MM.1S (cell line): ENCODE data around the gene RPS6KA2.

Experiments
- EZH2 ChIP-seq: fragments of 300-600 bp; sonication (generic); optimal IDR thresholded peaks from 2 replicates; pipeline ENCODE3; 2017; ENCODE audit warnings: low read depth, mild to moderate bottlenecking, antibody characterized with exemption, low read length, mixed read lengths
- EZH2phosphoT487 ChIP-seq: fragments of 300-600 bp; sonication (generic); IDR thresholded peaks from 2 replicates; pipeline ENCODE4 v1.6.1; 2018; ENCODE audit warnings: antibody characterized with exemption, low read length
- TF ChIP-seq, protein P1 (sequence below): fragments of 300-600 bp; sonication (generic); IDR thresholded peaks from 2 replicates; pipeline ENCODE4 v1.5.1; 2016; ENCODE audit warnings: antibody characterized with exemption, low read length, mixed read lengths

- TF ChIP-seq, protein P1, sequence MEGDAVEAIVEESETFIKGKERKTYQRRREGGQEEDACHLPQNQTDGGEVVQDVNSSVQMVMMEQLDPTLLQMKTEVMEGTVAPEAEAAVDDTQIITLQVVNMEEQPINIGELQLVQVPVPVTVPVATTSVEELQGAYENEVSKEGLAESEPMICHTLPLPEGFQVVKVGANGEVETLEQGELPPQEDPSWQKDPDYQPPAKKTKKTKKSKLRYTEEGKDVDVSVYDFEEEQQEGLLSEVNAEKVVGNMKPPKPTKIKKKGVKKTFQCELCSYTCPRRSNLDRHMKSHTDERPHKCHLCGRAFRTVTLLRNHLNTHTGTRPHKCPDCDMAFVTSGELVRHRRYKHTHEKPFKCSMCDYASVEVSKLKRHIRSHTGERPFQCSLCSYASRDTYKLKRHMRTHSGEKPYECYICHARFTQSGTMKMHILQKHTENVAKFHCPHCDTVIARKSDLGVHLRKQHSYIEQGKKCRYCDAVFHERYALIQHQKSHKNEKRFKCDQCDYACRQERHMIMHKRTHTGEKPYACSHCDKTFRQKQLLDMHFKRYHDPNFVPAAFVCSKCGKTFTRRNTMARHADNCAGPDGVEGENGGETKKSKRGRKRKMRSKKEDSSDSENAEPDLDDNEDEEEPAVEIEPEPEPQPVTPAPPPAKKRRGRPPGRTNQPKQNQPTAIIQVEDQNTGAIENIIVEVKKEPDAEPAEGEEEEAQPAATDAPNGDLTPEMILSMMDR = no peak
- no peak for TF ChIP-seq EZH2phosphoT487
- TF ChIP-seq EZH2 = no peak
Measured at GRCh38 chr6:166472636-166473035, 154.4 kb downstream of the RPS6KA2 start.
